Activated T-cell treated with anti-CD3 and anti-CD28 coated beads, Interleukin-2, amount 50 U/mL, for 4 hours (primary cell): ENCODE data around the gene INPP4A. TPM values are rescaled to one million over a fixed set of nuclear protein-coding genes. Genes with fewer than 3 reads are reported as not detected.

Experiments
- ATAC-seq, 2 donors: fragments of 200-7000 bp; cut with Tn5 transposase; one replicate each; pipeline ENCODE4 v1.10.0; 2021
- DNase-seq: peaks from one replicate; pipeline ENCODE4 v3.0.0-alpha.2; 2020
- H3K27me3 Mint-ChIP-seq: one replicate; pipeline ENCODE4 v1.8.0; 2021; ENCODE audit warnings: low read depth, mixed read lengths
- H3K36me3 Mint-ChIP-seq: one replicate; pipeline ENCODE4 v1.8.0; 2022; ENCODE audit warnings: mixed read lengths; ENCODE audit not compliant: insufficient read depth
- H3K4me1 Mint-ChIP-seq: one replicate; pipeline ENCODE4 v1.8.0; 2021; ENCODE audit warnings: low read depth, mixed read lengths
- H3K4me3 Mint-ChIP-seq: one replicate; pipeline ENCODE4 v1.8.0; 2021; ENCODE audit warnings: mild to moderate bottlenecking, moderate library complexity, mixed read lengths
- H3K9me3 Mint-ChIP-seq: one replicate; pipeline ENCODE4 v1.8.0; 2021; ENCODE audit warnings: mixed read lengths
- total RNA-seq, 3 donors: library from RNA; stranded (reverse); gene quantifications; one replicate each; pipeline ENCODE4 v1.2.1, GENCODE V29; 2021

INPP4A gene
- total RNA-seq, 3 donors from 2014 or later = 17.3 to 24.0 (median 17.3) TPM

GRCh38 chr2:98520806-98521205 is 76.1 kb downstream of the INPP4A start:
- peaks cover 23% of the 10 kb centered on the region for H3K4me1 Mint-ChIP-seq
- no peak overlapping the region for H3K4me3 Mint-ChIP-seq
- peaks cover 30% of the 10 kb centered on the region for H3K36me3 Mint-ChIP-seq
- no peaks in the 10 kb centered on the region for H3K9me3 Mint-ChIP-seq
- ATAC-seq (no peak), DNase-seq (no peak)
- H3K27me3 Mint-ChIP-seq = no peaks in the 10 kb centered on the region

DNA sequence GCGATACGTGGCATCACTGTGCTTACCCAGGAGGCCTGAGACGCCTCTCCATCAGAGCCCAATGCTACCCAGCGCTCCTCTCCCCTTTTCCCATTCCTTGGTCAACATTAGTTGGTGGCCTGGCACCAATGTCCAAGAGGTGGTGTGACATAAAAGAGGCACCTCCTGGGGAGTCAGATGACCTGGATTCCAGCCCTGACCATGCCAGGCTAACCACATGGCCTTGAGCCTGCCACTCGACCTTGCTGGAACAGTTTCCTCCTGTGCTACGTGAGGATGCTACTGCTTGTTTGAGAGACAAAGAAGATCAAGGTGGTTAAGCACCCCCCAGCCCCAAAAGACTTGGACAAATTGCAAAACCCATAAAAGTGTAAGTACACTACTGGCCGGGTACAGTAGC is 76.6 kb downstream of the INPP4A start:
- Mint-ChIP-seq H3K27me3 (no peaks in the 10 kb centered on the region), H3K4me3 (no peak overlapping the region), H3K4me1 (peaks cover 19% of the 10 kb centered on the region), H3K9me3 (no peaks in the 10 kb centered on the region), H3K36me3 (peaks cover 34% of the 10 kb centered on the region)
- DNase-seq (no peak), ATAC-seq (no peak)

GRCh38 chr2:98522854-98523253 is 78.2 kb downstream of the INPP4A start:
- Mint-ChIP-seq H3K9me3 (peaks cover under 1% of the 10 kb centered on the region), H3K4me1 (peaks cover 5% of the 10 kb centered on the region), H3K4me3 (no peak overlapping the region), H3K36me3 (peaks cover 39% of the 10 kb centered on the region), H3K27me3 (no peaks in the 10 kb centered on the region)
- ATAC-seq = no peak
- no peak for DNase-seq

- Mint-ChIP-seq H3K27me3 (no peaks in the 10 kb centered on the region), H3K9me3 (peaks cover 5% of the 10 kb centered on the region), H3K4me1 (peaks cover 1% of the 10 kb centered on the region), H3K36me3 (peaks cover 44% of the 10 kb centered on the region), H3K4me3 (no peak overlapping the region)
- DNase-seq (no peak), ATAC-seq (no peak)
Observed at GRCh38 chr2:98524168-98524567, 79.5 kb downstream of the INPP4A start.

DNA sequence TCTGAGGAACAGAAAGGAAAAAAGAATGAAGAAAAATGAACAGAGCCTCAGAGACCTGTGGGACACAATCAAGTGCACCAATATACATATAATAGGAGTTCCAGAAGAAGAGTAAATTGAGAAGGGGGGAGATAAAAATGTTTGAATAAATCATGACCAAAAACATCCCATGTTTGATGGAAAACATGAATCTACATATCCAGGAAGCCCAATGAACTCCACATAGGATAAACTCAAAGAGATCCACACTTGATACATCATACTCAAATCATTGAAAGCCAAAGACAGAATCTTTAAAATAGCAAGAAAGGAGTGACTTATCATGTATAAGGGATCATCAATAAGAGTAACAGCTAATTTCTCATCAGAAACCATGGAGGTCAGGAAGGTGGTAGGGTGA is 83.7 kb downstream of the INPP4A start:
- ATAC-seq (no peak), DNase-seq (no peak)
- Mint-ChIP-seq H3K9me3 (peaks cover 5% of the 10 kb centered on the region), H3K4me1 (peaks cover 3% of the 10 kb centered on the region), H3K36me3 (peaks cover 28% of the 10 kb centered on the region), H3K27me3 (no peaks in the 10 kb centered on the region), H3K4me3 (no peak overlapping the region)

DNA sequence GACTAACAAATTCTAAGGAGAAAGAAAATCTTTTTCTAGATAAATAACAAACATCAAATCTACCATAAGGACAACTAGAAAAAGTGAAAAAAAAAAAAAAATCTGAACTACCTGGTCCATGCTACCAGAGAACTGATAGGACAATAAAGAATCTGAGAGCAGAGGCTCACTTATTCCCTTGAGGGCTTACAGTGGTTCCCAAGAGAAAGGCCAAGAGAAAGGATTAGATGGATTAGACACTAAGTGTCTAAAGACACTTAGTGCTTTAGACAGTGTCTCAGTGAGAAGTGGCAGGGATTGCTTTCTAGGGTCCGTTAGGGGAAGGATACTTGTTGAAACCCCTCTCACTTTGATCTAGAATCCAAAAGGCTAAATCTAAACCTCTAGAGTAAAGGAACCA is 85.5 kb downstream of the INPP4A start:
- no peaks in the 10 kb centered on the region for H3K27me3 Mint-ChIP-seq
- no peak for ATAC-seq
- H3K36me3 Mint-ChIP-seq = peaks cover 25% of the 10 kb centered on the region
- H3K4me1 Mint-ChIP-seq = peaks cover 3% of the 10 kb centered on the region
- H3K4me3 Mint-ChIP-seq = no peak overlapping the region
- peaks cover 5% of the 10 kb centered on the region for H3K9me3 Mint-ChIP-seq
- no peak for DNase-seq

- Mint-ChIP-seq H3K27me3 (no peaks in the 10 kb centered on the region), H3K9me3 (peaks cover 5% of the 10 kb centered on the region), H3K4me3 (no peak overlapping the region), H3K36me3 (peaks cover 30% of the 10 kb centered on the region), H3K4me1 (peaks cover 3% of the 10 kb centered on the region)
- DNase-seq (no peak), ATAC-seq (no peak)
Observed at GRCh38 chr2:98532756-98533155, 88.1 kb downstream of the INPP4A start.

- Mint-ChIP-seq H3K4me3 (no peak overlapping the region), H3K27me3 (no peaks in the 10 kb centered on the region), H3K36me3 (peaks cover 28% of the 10 kb centered on the region), H3K4me1 (peaks cover 1% of the 10 kb centered on the region), H3K9me3 (no peaks in the 10 kb centered on the region)
- no peak for DNase-seq
- ATAC-seq = no peak
Observed at GRCh38 chr2:98533547-98533946, 88.9 kb downstream of the INPP4A start.

GRCh38 chr2:98534761-98535160 is 90.1 kb downstream of the INPP4A start:
- no peaks in the 10 kb centered on the region for H3K9me3 Mint-ChIP-seq
- H3K4me1 Mint-ChIP-seq = peaks cover 1% of the 10 kb centered on the region
- H3K27me3 Mint-ChIP-seq = no peaks in the 10 kb centered on the region
- peaks cover 37% of the 10 kb centered on the region for H3K36me3 Mint-ChIP-seq
- ATAC-seq = no peak
- no peak for DNase-seq
- H3K4me3 Mint-ChIP-seq = no peak overlapping the region

DNA sequence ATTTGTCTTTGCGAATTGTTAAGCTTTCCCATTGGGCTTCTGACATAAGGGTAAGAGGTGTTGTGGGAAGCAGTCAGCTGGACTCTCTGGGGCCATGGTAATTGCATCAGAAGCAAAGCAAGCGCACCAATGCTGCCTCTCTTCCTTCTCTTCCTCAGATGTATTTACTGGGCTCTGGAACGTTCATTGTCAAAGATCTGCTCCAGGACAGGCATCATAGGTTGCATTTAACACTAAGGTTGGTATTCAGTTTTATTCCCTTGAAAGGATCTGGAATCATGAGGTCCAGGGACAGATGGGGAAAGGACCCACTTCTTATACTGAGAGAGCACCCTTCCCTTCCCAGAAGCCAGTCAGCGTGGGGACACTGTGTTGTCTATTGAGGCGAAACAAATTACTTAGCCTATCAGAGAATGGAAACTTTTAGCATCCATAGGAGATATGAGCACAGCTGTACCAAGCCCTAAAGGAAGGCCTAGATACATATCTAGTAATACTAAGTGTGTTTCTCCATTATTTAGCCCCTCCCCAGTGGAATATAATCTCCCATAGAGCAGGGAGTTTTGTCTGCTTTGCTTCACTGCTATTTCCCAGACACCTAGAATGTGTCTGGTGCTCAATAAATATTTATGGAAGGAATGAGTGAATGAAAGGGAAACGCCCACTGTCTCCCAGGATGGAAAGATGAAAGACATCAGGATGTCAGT is 91.5 kb downstream of the INPP4A start:
- DNase-seq (no peak), ATAC-seq (no peak)
- no peaks in the 10 kb centered on the region for H3K27me3 Mint-ChIP-seq
- peaks cover 46% of the 10 kb centered on the region for H3K36me3 Mint-ChIP-seq
- H3K4me3 Mint-ChIP-seq = no peak overlapping the region
- H3K9me3 Mint-ChIP-seq = no peaks in the 10 kb centered on the region
- no peaks in the 10 kb centered on the region for H3K4me1 Mint-ChIP-seq

DNA sequence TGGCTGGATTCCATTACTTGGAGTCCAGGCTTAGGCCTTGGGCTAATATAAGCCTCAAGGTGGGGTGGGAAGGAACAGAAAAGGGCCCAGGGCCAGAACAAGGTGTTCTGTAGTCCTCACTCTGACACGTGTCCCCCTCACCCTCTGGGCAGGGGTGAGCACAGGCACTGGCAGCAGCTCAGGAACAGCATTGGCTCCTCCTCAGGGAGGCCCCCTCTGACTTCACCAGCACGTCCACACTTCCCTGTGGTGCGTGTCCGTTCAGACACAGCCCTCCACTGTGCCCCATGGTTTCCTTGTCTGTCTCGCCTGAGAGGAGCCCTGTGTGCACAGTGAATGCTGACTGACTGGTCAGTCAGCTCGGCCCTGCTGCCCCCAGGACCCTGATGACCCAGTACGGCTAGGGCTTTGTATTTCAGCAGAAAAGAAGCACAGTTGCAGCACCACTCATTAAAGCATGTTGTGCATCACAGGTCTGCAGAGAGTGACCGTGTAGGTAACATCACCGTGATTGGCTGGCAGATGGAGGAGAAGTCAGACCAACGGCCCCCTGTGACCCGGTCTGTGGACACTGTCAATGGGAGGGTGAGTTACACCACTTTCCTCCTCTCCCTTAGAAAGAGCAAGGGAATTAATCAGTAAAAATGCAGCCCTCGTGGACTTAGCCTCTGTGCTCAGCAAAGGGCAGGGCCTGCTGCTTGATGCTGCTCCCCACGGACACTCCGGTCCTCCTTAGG is 92.9 kb downstream of the INPP4A start:
- Mint-ChIP-seq H3K9me3 (no peaks in the 10 kb centered on the region), H3K4me3 (no peak overlapping the region), H3K4me1 (peaks cover 2% of the 10 kb centered on the region)

GRCh38 chr2:98538280-98539041 is 93.8 kb downstream of the INPP4A start:
- DNase-seq (no peak), ATAC-seq (peak in 1 of 2 donors; percentile 35)
- Mint-ChIP-seq H3K36me3 (peaks cover 52% of the 10 kb centered on the region), H3K27me3 (no peaks in the 10 kb centered on the region), H3K9me3 (no peaks in the 10 kb centered on the region), H3K4me1 (peaks cover 2% of the 10 kb centered on the region), H3K4me3 (no peak overlapping the region)

More for the DNA sequence above, 92.9 kb downstream of the INPP4A start:
- Mint-ChIP-seq H3K27me3 (no peaks in the 10 kb centered on the region), H3K36me3 (peaks cover 54% of the 10 kb centered on the region)
- no peak for DNase-seq
- no peak for ATAC-seq

DNA sequence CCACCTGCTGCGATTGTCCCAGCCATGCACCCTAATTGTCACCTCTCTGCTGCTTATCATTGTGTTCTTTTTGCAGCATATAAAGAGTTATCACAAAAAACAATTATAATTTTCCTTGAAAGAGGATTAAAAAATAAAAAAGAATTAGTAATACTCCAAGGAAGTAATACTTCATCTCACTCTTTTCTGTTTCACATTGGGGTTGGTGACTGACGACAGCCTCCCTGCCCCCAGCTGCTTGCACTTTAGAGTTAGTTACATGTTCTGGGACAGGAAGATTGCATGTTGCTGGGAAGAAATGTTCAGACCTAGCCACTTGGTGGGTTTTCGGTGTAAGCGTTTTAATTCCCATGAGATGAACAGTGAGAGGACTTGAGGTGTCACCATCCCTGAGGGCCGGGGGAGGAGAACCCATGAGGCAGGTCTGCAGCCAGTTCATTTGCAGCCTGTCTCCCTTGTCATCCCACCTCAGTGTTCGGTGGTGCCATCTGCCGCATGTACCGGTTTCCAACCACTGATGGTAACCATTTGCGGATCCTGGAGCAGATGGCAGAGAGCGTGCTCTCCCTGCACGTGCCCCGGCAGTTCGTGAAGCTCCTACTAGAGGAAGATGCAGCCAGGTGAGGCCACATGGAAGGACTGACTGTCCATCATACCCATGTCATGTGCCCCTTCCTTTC is 94.5 kb downstream of the INPP4A start:
- no peak for ATAC-seq
- H3K36me3 Mint-ChIP-seq = peaks cover 57% of the 10 kb centered on the region

DNA sequence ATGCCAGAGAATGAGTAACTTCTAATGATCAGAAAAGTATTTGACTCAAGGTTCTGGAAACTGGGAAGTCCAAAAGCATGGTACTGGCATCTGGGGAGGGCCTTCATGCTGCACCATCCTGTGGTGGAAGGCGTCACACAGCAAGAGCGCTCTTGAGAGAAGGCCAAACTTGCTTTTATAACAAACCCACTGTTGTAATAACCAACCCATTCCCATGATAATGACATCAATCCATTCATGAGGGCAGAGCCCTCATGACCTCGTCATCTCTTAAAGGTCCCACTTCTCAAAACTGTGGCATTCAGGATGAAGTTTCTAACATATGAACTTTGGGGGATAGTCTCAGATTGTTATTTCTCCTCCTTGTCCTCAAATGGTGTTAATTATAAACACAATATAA is 95.9 kb downstream of the INPP4A start:
- H3K36me3 Mint-ChIP-seq = peaks cover 61% of the 10 kb centered on the region
- no peak overlapping the region for H3K4me3 Mint-ChIP-seq
- no peaks in the 10 kb centered on the region for H3K27me3 Mint-ChIP-seq
- H3K4me1 Mint-ChIP-seq = peaks cover 2% of the 10 kb centered on the region
- ATAC-seq = no peak
- no peaks in the 10 kb centered on the region for H3K9me3 Mint-ChIP-seq
- DNase-seq = no peak

More for the DNA sequence above, 94.5 kb downstream of the INPP4A start:
- H3K27me3 Mint-ChIP-seq = no peaks in the 10 kb centered on the region
- H3K4me3 Mint-ChIP-seq = no peak overlapping the region
- H3K4me1 Mint-ChIP-seq = peaks cover 2% of the 10 kb centered on the region
- no peaks in the 10 kb centered on the region for H3K9me3 Mint-ChIP-seq
- DNase-seq = no peak
